Ramos (cell line): ENCODE data around the gene PPP4R1.
"Not testable (repeated sequence)": the region's sequence is repeated elsewhere in the genome, so short reads cannot be mapped to it uniquely, and the experiment has no call there.

ENCODE experiments used
- in situ Hi-C: fragments of 300-500 bp; cut with MboI; formaldehyde crosslinking; loops from one replicate; pipeline ENCODE4 v1.14.3; 2022; ENCODE audit warnings: low sequenced_read_pairs; ENCODE audit not compliant: unreplicated experiment

Gene PPP4R1

GRCh38 chr18:9614401-9615279 lies at the start of gene PPP4R1:
Gene PPP4R1, minus strand, starts transcription at chr18:9614559. Its CDS starts 75 bp downstream, at chr18:9614484.
- in situ Hi-C loops: no loop called here

- in situ Hi-C loops: no loop called here
Observed at GRCh38 chr18:9663377-9663776, 49.0 kb upstream of the PPP4R1 start.

- in situ Hi-C loops: no loop called here
Observed at GRCh38 chr18:9661564-9661963, 47.2 kb upstream of the PPP4R1 start.

- in situ Hi-C loops: no loop called here
Observed at GRCh38 chr18:9659499-9660375, 45.4 kb upstream of the PPP4R1 start.

GRCh38 chr18:9658087-9658641 lies 43.8 kb upstream of the PPP4R1 start:
- in situ Hi-C loops: no loop called here

- in situ Hi-C loops: no loop called here
Observed at GRCh38 chr18:9655232-9655767, 40.9 kb upstream of the PPP4R1 start.

GRCh38 chr18:9653390-9653789 lies 39.0 kb upstream of the PPP4R1 start:
- in situ Hi-C loops: no loop called here

GRCh38 chr18:9649164-9649540 lies 34.8 kb upstream of the PPP4R1 start:
- in situ Hi-C loops: no loop called here

GRCh38 chr18:9648431-9649163 lies 34.2 kb upstream of the PPP4R1 start:
- in situ Hi-C loops: no loop called here

GRCh38 chr18:9647496-9648323 lies 33.4 kb upstream of the PPP4R1 start:
- in situ Hi-C loops: no loop called here

GRCh38 chr18:9643549-9643948 lies 29.2 kb upstream of the PPP4R1 start:
- in situ Hi-C loops: no loop called here

GRCh38 chr18:9642799-9643462 lies 28.6 kb upstream of the PPP4R1 start:
- in situ Hi-C loops: no loop called here

- in situ Hi-C loops: not testable (repeated sequence)
Observed at GRCh38 chr18:9641081-9641480, 26.7 kb upstream of the PPP4R1 start.

- in situ Hi-C loops: no loop called here
Observed at GRCh38 chr18:9638886-9639285, 24.5 kb upstream of the PPP4R1 start.

GRCh38 chr18:9637036-9637767 lies 22.8 kb upstream of the PPP4R1 start:
- in situ Hi-C loops: no loop called here

- in situ Hi-C loops: no loop called here
Observed at GRCh38 chr18:9634856-9635255, 20.5 kb upstream of the PPP4R1 start.

- in situ Hi-C loops: no loop called here
Observed at GRCh38 chr18:9631814-9632496, 17.6 kb upstream of the PPP4R1 start.
